HepG2 (cell line): ENCODE measurements around the gene CATSPERE. TPM values are rescaled to one million over a fixed set of nuclear protein-coding genes. Genes with fewer than 3 reads are reported as not detected.

Experiments
- ARID5B ChIP-seq: IDR thresholded peaks from 2 replicates; pipeline ENCODE4 v1.4.0; 2020; ENCODE audit warnings: mild to moderate bottlenecking, missing genetic modification reagents
- ATF4 ChIP-seq, 2 experiments: fragments of 450-650 bp in 1 of 2; sonication (generic) in 1 of 2; formaldehyde crosslinking; IDR thresholded peaks; 2 replicates each; pipeline versions ENCODE4 v1.5.0 to v1.8.0; 2020 to 2022; ENCODE audit warnings: mild to moderate bottlenecking in 1 of 2, missing genetic modification reagents in 1 of 2
- EEA1 ChIP-seq: sonication (generic); formaldehyde crosslinking; IDR thresholded peaks from 2 replicates; pipeline ENCODE4 v1.5.1; 2020; ENCODE audit warnings: mild to moderate bottlenecking, missing genetic modification reagents, borderline replicate concordance
- FOXC1 ChIP-seq: sonication (generic); formaldehyde crosslinking; IDR thresholded peaks from 2 replicates; pipeline ENCODE4 v1.8.0; 2022; ENCODE audit warnings: mild to moderate bottlenecking, missing genetic modification reagents, borderline replicate concordance
- GMEB1 ChIP-seq: sonication (generic); formaldehyde crosslinking; IDR thresholded peaks from 2 replicates; pipeline ENCODE4 v1.5.1; 2020; ENCODE audit warnings: missing genetic modification reagents, mild to moderate bottlenecking, borderline replicate concordance
- HDAC1 ChIP-seq: sonication (generic); formaldehyde crosslinking; IDR thresholded peaks from 2 replicates; pipeline ENCODE4 v1.5.1; 2020; ENCODE audit warnings: mild to moderate bottlenecking, missing genetic modification reagents
- NKX3-1 ChIP-seq: sonication (generic); formaldehyde crosslinking; IDR thresholded peaks from 2 replicates; pipeline ENCODE4 v1.5.0; 2020; ENCODE audit warnings: missing genetic modification reagents
- NR2F1 ChIP-seq, 2 experiments: fragments of 450-650 bp in 1 of 2; formaldehyde crosslinking in 1 of 2; IDR thresholded peaks; 2 replicates each; pipeline versions ENCODE4 v1.5.0 to v1.6.1; 2016 to 2020; ENCODE audit warnings: mild to moderate bottlenecking in 1 of 2, missing compliant biosample characterization in 1 of 2, missing genetic modification reagents in 1 of 2, moderate library complexity in 1 of 2
- RFX5 ChIP-seq: IDR thresholded peaks from 2 replicates; pipeline ENCODE4 v1.6.1; 2011; ENCODE audit warnings: low read depth, low read length, improper control_type of control experiment
- RNF219 ChIP-seq: sonication (generic); formaldehyde crosslinking; IDR thresholded peaks from 2 replicates; pipeline ENCODE4 v1.5.0; 2020; ENCODE audit warnings: mild to moderate bottlenecking, missing genetic modification reagents
- ZFAT ChIP-seq: sonication (generic); formaldehyde crosslinking; conservative IDR thresholded peaks from 2 replicates; pipeline ENCODE4 v1.8.1; 2023; ENCODE audit warnings: missing genetic modification reagents, inconsistent platforms
- ZNF451 ChIP-seq: sonication (generic); formaldehyde crosslinking; IDR thresholded peaks from 2 replicates; pipeline ENCODE4 v1.5.0; 2020; ENCODE audit warnings: mild to moderate bottlenecking, missing genetic modification reagents
- ZNF710 ChIP-seq: sonication (generic); formaldehyde crosslinking; IDR thresholded peaks from 2 replicates; pipeline ENCODE4 v1.5.0; 2020; ENCODE audit warnings: mild to moderate bottlenecking, missing genetic modification reagents, borderline replicate concordance
- ZNF766 ChIP-seq: sonication (generic); formaldehyde crosslinking; IDR thresholded peaks from 2 replicates; pipeline ENCODE4 v1.5.0; 2020; ENCODE audit warnings: missing genetic modification reagents, borderline replicate concordance
- ZNF776 ChIP-seq: sonication (generic); formaldehyde crosslinking; IDR thresholded peaks from 2 replicates; pipeline ENCODE4 v1.4.0; 2020; ENCODE audit warnings: mild to moderate bottlenecking, missing genetic modification reagents
- polyA plus RNA-seq, 8 experiments: library from polyadenylated mRNA; depleted of rRNA in 3 of 8; stranded (reverse) in 7 of 8; unstranded in 1 of 8; fragments of >200 nt; fragmentation: Illumina TruSeq in 4 of 8; extraction: Trizol in 4 of 8; gene quantifications; 2 replicates each; pipeline versions ENCODE4 v1.2.1 to v1.2.3, GENCODE V29; 2011 to 2016; ENCODE audit warnings: low read depth in 4 of 8, missing spikeins in 1 of 8, mixed read lengths in 1 of 8; ENCODE audit not compliant: insufficient read depth in 1 of 8
- total RNA-seq, 5 experiments: library from RNA; depleted of rRNA; stranded (reverse); fragments of >200 nt; fragmentation: Illumina TruSeq; extraction: Trizol; gene quantifications; 2 replicates each; pipeline ENCODE4 v1.2.3, GENCODE V29; 2016; ENCODE audit warnings: low read depth in 1 of 5

The CATSPERE gene
- total and polyA plus RNA-seq, 2 of the 13 experiments (the other 11 are each of a cell fraction or from before 2014, with no cell fraction given), result 0.34 to 0.51 TPM

- TF ChIP-seq ATF4 (CRISPR knock-in tag; IDR thresholded peaks at IDR 0.05) (no peak), ZNF710 (CRISPR knock-in tag) (no peak), HDAC1 (CRISPR knock-in tag) (peak; percentile 48; the same call in 1 of the 2 replicates), NKX3-1 (CRISPR knock-in tag) (no peak), RFX5 (no peak), NR2F1 (CRISPR knock-in tag; IDR thresholded peaks at IDR 0.05) (no peak), FOXC1 (CRISPR knock-in tag) (no peak), RNF219 (CRISPR knock-in tag) (no peak), ZNF766 (CRISPR knock-in tag) (peak; percentile 31; the same call in 1 of the 2 replicates), ZNF451 (CRISPR knock-in tag) (no peak), EEA1 (CRISPR knock-in tag) (no peak), GMEB1 (CRISPR knock-in tag) (peak; percentile 78; the same call in 1 of the 2 replicates), ZNF776 (CRISPR knock-in tag) (no peak), ZFAT (CRISPR knock-in tag) (no peak), ARID5B (CRISPR knock-in tag) (no peak)
These were observed 191.8 kb downstream of the CATSPERE start, which contains the start of gene DESI2 (continued) for GRCh38 chr1:244652623-244653438.
